Measurements from ENCODE around the gene ZNF592. TPM values are rescaled to one million over a fixed set of nuclear protein-coding genes. Genes with fewer than 3 reads are reported as not detected.

Gene ZNF592
- total and polyA plus RNA-seq, 2 donors (not counting 1 experiment from before 2014, with no cell fraction given) = 5.1 to 7.5 TPM

DNA sequence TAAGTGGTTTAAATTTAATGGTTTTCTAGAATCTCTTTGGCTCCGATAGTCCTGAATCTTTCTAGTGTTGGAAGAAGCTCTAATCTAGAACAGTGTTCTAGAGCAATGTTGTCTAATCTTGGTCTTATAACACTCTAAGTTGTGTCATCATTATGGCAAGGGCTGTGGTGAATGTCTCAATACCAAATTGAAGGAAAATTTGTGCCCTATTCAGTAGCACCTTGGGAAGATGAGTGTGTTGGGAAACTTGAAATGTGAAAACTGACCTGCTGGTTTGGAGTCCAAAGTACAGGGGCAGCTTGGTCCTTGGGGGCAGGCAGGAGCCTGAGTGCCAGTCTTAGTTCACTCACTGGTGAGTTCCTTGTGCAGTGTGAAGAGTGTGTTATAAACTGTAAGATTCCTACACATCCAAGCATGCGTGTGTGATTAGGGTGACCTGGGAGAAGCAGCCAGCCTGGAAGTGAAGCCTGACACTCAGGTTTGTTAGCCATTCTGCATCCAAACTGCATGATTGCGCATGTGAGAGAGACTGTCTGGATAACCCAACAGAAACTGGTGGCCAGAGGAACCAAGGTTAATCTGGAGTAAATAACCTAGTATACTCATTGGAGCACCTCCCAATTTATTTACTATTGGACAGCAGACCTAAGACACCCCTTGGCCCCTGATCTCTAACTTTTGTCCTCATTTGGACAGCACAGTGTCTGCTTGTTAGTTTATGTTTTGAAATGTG, 14.6 kb downstream of the ZNF592 start:
- H3K4me3 ChIP-seq (replicated peaks in 1 of 4; ENCODE audit: control extremely low read depth in 1 of 4, insufficient read depth in 1 of 4, low read depth in 3 of 4, low read length in 4 of 4) = no peak overlapping the region
- H3K4me1 ChIP-seq (ENCODE audit: control insufficient read depth, extremely low read depth, insufficient read depth, low read length) = no peaks in the 10 kb centered on the region
- TF ChIP-seq CTCF (conservative IDR thresholded peaks at IDR 0.05 in 1 of 2, IDR thresholded peaks at IDR 0.05 in 1 of 2; ENCODE audit: low read depth in 1 of 2, low read length in 2 of 2) = no peak
- no peak overlapping the region for H3K4me2 ChIP-seq (ENCODE audit: extremely low read depth, insufficient read depth, low read length)
- H3K79me2 ChIP-seq (ENCODE audit: control insufficient read depth, insufficient read depth, low read length) = peaks cover 76% of the 10 kb centered on the region
- no peak overlapping the region for H3K27ac ChIP-seq (ENCODE audit: insufficient read depth, low read length)
- H2AFZ ChIP-seq (ENCODE audit: low read length) = no peak overlapping the region
- peaks cover 2% of the 10 kb centered on the region for H4K20me1 ChIP-seq (ENCODE audit: control insufficient read depth, extremely low read depth, insufficient read depth, low read length)
- no peak for DNase-seq (ENCODE audit: low read depth in 2 of 2)
- no peaks in the 10 kb centered on the region for H3K9me3 ChIP-seq (ENCODE audit: control insufficient read depth, insufficient read depth, low read depth, low read length)
- H3K27me3 ChIP-seq (ENCODE audit: control insufficient read depth, insufficient read depth, low read length) = no peaks in the 10 kb centered on the region
- H3K9ac ChIP-seq (ENCODE audit: insufficient read depth, low read length) = no peak overlapping the region
- H3K36me3 ChIP-seq (ENCODE audit: control insufficient read depth, insufficient read depth, low read length) = no peaks in the 10 kb centered on the region

DNA sequence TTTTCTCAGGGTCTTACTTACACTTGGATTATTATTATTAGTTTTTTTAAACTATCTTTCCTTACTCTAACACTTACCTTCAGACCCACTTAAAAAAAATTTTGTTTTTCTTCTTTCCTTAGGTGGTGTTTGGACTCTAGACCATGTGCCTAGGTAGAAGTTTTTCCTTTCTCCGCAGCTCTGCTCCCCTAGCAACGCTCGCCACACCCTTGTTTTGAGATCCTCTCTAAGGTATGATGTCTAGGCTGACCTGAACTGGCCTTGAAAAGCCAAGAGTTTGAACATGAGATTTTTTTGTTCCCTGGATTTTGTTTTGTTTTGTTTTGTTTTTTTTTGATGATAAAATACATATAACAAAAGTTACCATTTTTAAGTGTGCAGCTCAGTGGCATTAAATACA, 16.2 kb downstream of the ZNF592 start:
- peaks cover 68% of the 10 kb centered on the region for H3K79me2 ChIP-seq (ENCODE audit: control insufficient read depth, insufficient read depth, low read length)
- H3K36me3 ChIP-seq (ENCODE audit: control insufficient read depth, insufficient read depth, low read length) = no peaks in the 10 kb centered on the region
- no peak for TF ChIP-seq CTCF (conservative IDR thresholded peaks at IDR 0.05 in 1 of 2, IDR thresholded peaks at IDR 0.05 in 1 of 2; ENCODE audit: low read depth in 1 of 2, low read length in 2 of 2)
- no peak for TF ChIP-seq EZH2 (IDR thresholded peaks at IDR 0.05; ENCODE audit: low read length, missing control alignments)
- H2AFZ ChIP-seq (ENCODE audit: low read length) = no peak overlapping the region
- H3K27me3 ChIP-seq (ENCODE audit: control insufficient read depth, insufficient read depth, low read length) = no peaks in the 10 kb centered on the region
- no peak overlapping the region for H3K4me2 ChIP-seq (ENCODE audit: extremely low read depth, insufficient read depth, low read length)
- peaks cover 2% of the 10 kb centered on the region for H4K20me1 ChIP-seq (ENCODE audit: control insufficient read depth, extremely low read depth, insufficient read depth, low read length)
- no peaks in the 10 kb centered on the region for H3K4me1 ChIP-seq (ENCODE audit: control insufficient read depth, extremely low read depth, insufficient read depth, low read length)
- H3K9ac ChIP-seq (ENCODE audit: insufficient read depth, low read length) = no peak overlapping the region
- H3K9me3 ChIP-seq (ENCODE audit: control insufficient read depth, insufficient read depth, low read depth, low read length) = no peaks in the 10 kb centered on the region
- H3K4me3 ChIP-seq (replicated peaks in 1 of 4; ENCODE audit: control extremely low read depth in 1 of 4, insufficient read depth in 1 of 4, low read depth in 3 of 4, low read length in 4 of 4) = no peak overlapping the region
- H3K27ac ChIP-seq (ENCODE audit: insufficient read depth, low read length) = no peak overlapping the region
- no peak for DNase-seq (ENCODE audit: low read depth in 2 of 2)

DNA sequence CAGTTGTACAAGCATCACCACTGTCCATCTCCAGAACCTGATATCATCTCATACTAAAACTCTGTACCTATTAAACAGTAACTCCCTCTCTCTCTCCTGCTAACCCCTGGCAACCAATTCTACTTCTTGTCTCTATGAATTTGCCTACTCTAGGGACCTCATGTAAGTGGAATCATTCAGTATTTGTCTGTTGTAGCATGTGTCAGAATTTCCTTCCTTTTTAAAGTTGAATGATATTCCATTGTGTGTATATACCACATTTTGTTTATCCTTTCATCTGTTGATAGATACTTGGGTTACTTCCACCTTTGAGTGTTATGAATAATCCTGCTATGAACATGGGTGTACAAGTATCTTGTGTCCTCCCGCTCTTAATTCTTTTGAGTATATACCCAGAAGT, 16.6 kb downstream of the ZNF592 start:
- Histone ChIP-seq H2AFZ (ENCODE audit: low read length) (no peak overlapping the region), H3K9me3 (ENCODE audit: control insufficient read depth, insufficient read depth, low read depth, low read length) (no peaks in the 10 kb centered on the region), H3K4me3 (replicated peaks in 1 of 4; ENCODE audit: control extremely low read depth in 1 of 4, insufficient read depth in 1 of 4, low read depth in 3 of 4, low read length in 4 of 4) (no peak overlapping the region), H3K79me2 (ENCODE audit: control insufficient read depth, insufficient read depth, low read length) (peaks cover 68% of the 10 kb centered on the region), H4K20me1 (ENCODE audit: control insufficient read depth, extremely low read depth, insufficient read depth, low read length) (peaks cover 2% of the 10 kb centered on the region), H3K27ac (ENCODE audit: insufficient read depth, low read length) (no peak overlapping the region), H3K4me1 (ENCODE audit: control insufficient read depth, extremely low read depth, insufficient read depth, low read length) (no peaks in the 10 kb centered on the region), H3K27me3 (ENCODE audit: control insufficient read depth, insufficient read depth, low read length) (no peaks in the 10 kb centered on the region), H3K36me3 (ENCODE audit: control insufficient read depth, insufficient read depth, low read length) (no peaks in the 10 kb centered on the region), H3K4me2 (ENCODE audit: extremely low read depth, insufficient read depth, low read length) (no peak overlapping the region), H3K9ac (ENCODE audit: insufficient read depth, low read length) (no peak overlapping the region)
- DNase-seq (ENCODE audit: low read depth in 2 of 2) = no peak
- TF ChIP-seq CTCF (conservative IDR thresholded peaks at IDR 0.05 in 1 of 2, IDR thresholded peaks at IDR 0.05 in 1 of 2; ENCODE audit: low read depth in 1 of 2, low read length in 2 of 2) = no peak
- no peak for TF ChIP-seq EZH2 (IDR thresholded peaks at IDR 0.05; ENCODE audit: low read length, missing control alignments)

Data from fibroblast of lung (primary cell).